Uterus (tissue), 4 donors: ENCODE results near the gene SMARCA4. TPM values are rescaled to one million over a fixed set of nuclear protein-coding genes. Genes with fewer than 3 reads are reported as not detected.

ENCODE experiments used
- DNase-seq, 2 donors: peaks; one replicate each; pipeline ENCODE4 v3.0.0-alpha.2; 2019 to 2020
- H3K27ac ChIP-seq, 2 donors: fragments of 200-600 bp; sonication (generic); 1 replicate in 1 of 2; 2 replicates in 1 of 2; pipeline ENCODE4 v1.5.1; 2016 to 2018
- H3K27me3 ChIP-seq, 2 donors: fragments of 200-600 bp; sonication (generic); one replicate each; pipeline ENCODE4 v1.5.1; 2018 to 2019; ENCODE audit warnings: control low read depth in 1 of 2
- H3K36me3 ChIP-seq, 2 donors: fragments of 200-600 bp; sonication (generic); one replicate each; pipeline ENCODE4 v1.5.1; 2019; ENCODE audit warnings: control low read depth in 1 of 2
- H3K4me1 ChIP-seq, 2 donors: fragments of 200-600 bp; sonication (generic); one replicate each; pipeline ENCODE4 v1.5.1; 2018 to 2019; ENCODE audit warnings: control low read depth in 1 of 2
- H3K4me3 ChIP-seq, 2 donors: fragments of 200-600 bp; sonication (generic); 1 replicate in 1 of 2; 2 replicates in 1 of 2; pipeline ENCODE4 v1.5.1; 2018 to 2019; ENCODE audit warnings: mild to moderate bottlenecking in 1 of 2
- H3K9me3 ChIP-seq, 2 donors: fragments of 200-600 bp; sonication (generic); one replicate each; pipeline ENCODE4 v1.5.1; 2019; ENCODE audit warnings: control low read depth in 1 of 2
- CTCF ChIP-seq, 4 experiments: fragments of 200-600 bp in 2 of 4; fragments of 450-650 bp in 2 of 4; sonication (generic) in 2 of 4; IDR thresholded peaks; one replicate each; pipeline ENCODE4 v1.5.1; 2016 to 2019; ENCODE audit warnings: antibody characterized with exemption in 4 of 4, mild to moderate bottlenecking in 2 of 4, moderate library complexity in 1 of 4
- POLR2A ChIP-seq, 2 donors: fragments of 450-650 bp; IDR thresholded peaks; one replicate each; pipeline ENCODE4 v1.6.1; 2016; ENCODE audit warnings: antibody characterized with exemption in 2 of 2, mild to moderate bottlenecking in 1 of 2, moderate library complexity in 1 of 2
- intact Hi-C: fragments of 100-400 bp; cut with DNase I; formaldehyde crosslinking; loops from one replicate; pipeline ENCODE4 v1.15.1; 2023; ENCODE audit warnings: low total_unique reads
- total RNA-seq, 4 donors: library from RNA; depleted of rRNA in 3 of 4; stranded (reverse); fragments of >200 nt in 3 of 4; gene quantifications; one replicate each; pipeline versions ENCODE4 v1.1.0 to v1.2.4, GENCODE V29; 2014 to 2023
- donor health status: DM: yes; HTN: yes; CAD: no.

SMARCA4 gene
- total RNA-seq, 4 donors from 2014 or later: 44.6 to 78.7 (median 76.2) TPM

- no peak overlapping the region for H3K4me3 ChIP-seq
- H3K27ac ChIP-seq: peak overlapping the region in 1 of 2 donors; percentile 64
- DNase-seq: peak in 1 of 2 donors; percentile 44
- H3K36me3 ChIP-seq: no peaks in the 10 kb centered on the region
- H3K27me3 ChIP-seq: no peaks in the 10 kb centered on the region
- intact Hi-C loops: no loop called here
- no peaks in the 10 kb centered on the region for H3K9me3 ChIP-seq
- no peak for TF ChIP-seq POLR2A (IDR thresholded peaks at IDR 0.05)
- TF ChIP-seq CTCF (IDR thresholded peaks at IDR 0.05): no peak
- H3K4me1 ChIP-seq: peaks cover 0 to 4% of the 10 kb centered on the region in 2 donors
Measured at GRCh38 chr19:11019824-11020223, 59.0 kb downstream of the SMARCA4 start.

GRCh38 chr19:11020423-11020822, 59.6 kb downstream of the SMARCA4 start:
- no peak overlapping the region for H3K27ac ChIP-seq
- H3K4me3 ChIP-seq: no peak overlapping the region
- no peaks in the 10 kb centered on the region for H3K36me3 ChIP-seq
- peaks cover 0 to 4% of the 10 kb centered on the region in 2 donors for H3K4me1 ChIP-seq
- no peaks in the 10 kb centered on the region for H3K27me3 ChIP-seq
- H3K9me3 ChIP-seq: no peaks in the 10 kb centered on the region
- intact Hi-C loops: no loop called here
- DNase-seq: no peak
- TF ChIP-seq CTCF (IDR thresholded peaks at IDR 0.05) (no peak), POLR2A (IDR thresholded peaks at IDR 0.05) (no peak)

GRCh38 chr19:11020982-11021759, 60.3 kb downstream of the SMARCA4 start:
- Histone ChIP-seq H3K36me3 (no peaks in the 10 kb centered on the region), H3K27ac (no peak overlapping the region), H3K4me3 (no peak overlapping the region), H3K9me3 (no peaks in the 10 kb centered on the region), H3K4me1 (peaks cover 0 to 4% of the 10 kb centered on the region in 2 donors), H3K27me3 (no peaks in the 10 kb centered on the region)
- no peak for TF ChIP-seq POLR2A (IDR thresholded peaks at IDR 0.05)
- no peak for TF ChIP-seq CTCF (IDR thresholded peaks at IDR 0.05)
- DNase-seq: no peak
- intact Hi-C loops: no loop called here

GRCh38 chr19:11021760-11022144, 60.9 kb downstream of the SMARCA4 start:
- Histone ChIP-seq H3K27me3 (no peaks in the 10 kb centered on the region), H3K27ac (no peak overlapping the region), H3K4me1 (peaks cover 0 to 4% of the 10 kb centered on the region in 2 donors), H3K4me3 (no peak overlapping the region), H3K36me3 (no peaks in the 10 kb centered on the region), H3K9me3 (no peaks in the 10 kb centered on the region)
- no peak for DNase-seq
- intact Hi-C loops: no loop called here
- TF ChIP-seq POLR2A (IDR thresholded peaks at IDR 0.05): no peak
- no peak for TF ChIP-seq CTCF (IDR thresholded peaks at IDR 0.05)

- Histone ChIP-seq H3K27ac (no peak overlapping the region), H3K36me3 (no peaks in the 10 kb centered on the region), H3K27me3 (no peaks in the 10 kb centered on the region), H3K4me3 (no peak overlapping the region), H3K4me1 (peaks cover 0 to 4% of the 10 kb centered on the region in 2 donors), H3K9me3 (no peaks in the 10 kb centered on the region)
- intact Hi-C loops: no loop called here
- TF ChIP-seq POLR2A (IDR thresholded peaks at IDR 0.05) (no peak), CTCF (IDR thresholded peaks at IDR 0.05) (no peak)
- DNase-seq: no peak
Measured at GRCh38 chr19:11023016-11023415, 62.2 kb downstream of the SMARCA4 start.
